B cell (primary cell): ENCODE measurements around the gene FRMD4A. TPM values are rescaled to one million over a fixed set of nuclear protein-coding genes. Genes with fewer than 3 reads are reported as not detected.
A peak's percentile ranks its signal among the peaks of the same experiment; 100 is the strongest.

Source experiments
- ATAC-seq: fragments of 200-7000 bp; cut with Tn5 transposase; one replicate; pipeline ENCODE4 v1.10.0; 2021; ENCODE audit warnings: low read depth, mild to moderate bottlenecking, moderate number of reproducible peaks, moderate library complexity
- CTCF ChIA-PET: fragments of 350-600 bp; sonication (Branson Sonifier 250); formaldehyde crosslinking; loops from one replicate; lab custom pipeline; 2021; ENCODE audit warnings: antibody characterized with exemption, inconsistent platforms; lab: Charles Lee
- POLR2A ChIA-PET: fragments of 350-600 bp; sonication (Branson Sonifier 250); formaldehyde crosslinking; loops from one replicate; lab custom pipeline; 2021; ENCODE audit warnings: antibody characterized with exemption; lab: Charles Lee
- DNase-seq: peaks from one replicate; pipeline ENCODE4 v3.0.0; 2013
- H2AFZ ChIP-seq: 2 replicates; pipeline ENCODE4 v1.6.1; 2012; ENCODE audit warnings: mild to moderate bottlenecking, low read depth, low read length; ENCODE audit not compliant: insufficient read depth, poor library complexity, severe bottlenecking
- H3K27ac ChIP-seq, 2 donors: 1 replicate in 1 of 2; 2 replicates in 1 of 2; pipeline ENCODE4 v1.5.1; 2012 to 2013; ENCODE audit warnings: low read length in 2 of 2, mild to moderate bottlenecking in 2 of 2, moderate library complexity in 1 of 2
- H3K27me3 ChIP-seq, 4 experiments: fragments of 200-600 bp in 1 of 4; sonication (generic) in 1 of 4; replicated peaks in 1 of 4; 1 replicate in 2 of 4; 2 replicates in 2 of 4; pipeline versions ENCODE4 v1.6.1 to v1.7.0; 2013 to 2016; ENCODE audit warnings: low read length in 3 of 4, mild to moderate bottlenecking in 2 of 4, mixed read lengths in 1 of 4, moderate library complexity in 1 of 4; ENCODE audit not compliant: insufficient read depth in 4 of 4, control insufficient read depth in 3 of 4; ENCODE audit errors: control extremely low read depth in 1 of 4
- H3K36me3 ChIP-seq, 2 experiments: replicated peaks in 1 of 2; 1 replicate in 1 of 2; 2 replicates in 1 of 2; pipeline versions ENCODE4 v1.6.1 to v1.7.1; 2013; ENCODE audit warnings: low read length in 1 of 2; ENCODE audit not compliant: insufficient read depth in 2 of 2, control insufficient read depth in 1 of 2; ENCODE audit errors: control extremely low read depth in 1 of 2, extremely low read depth in 1 of 2
- H3K4me1 ChIP-seq, 2 donors: fragments of 200-600 bp in 1 of 2; sonication (generic) in 1 of 2; 1 replicate in 1 of 2; 2 replicates in 1 of 2; pipeline versions ENCODE4 v1.5.1 to v1.6.1; 2013 to 2017; ENCODE audit warnings: low read length in 2 of 2; ENCODE audit not compliant: control insufficient read depth in 2 of 2, insufficient read depth in 2 of 2
- H3K4me2 ChIP-seq: replicated peaks from 2 replicates; pipeline ENCODE3; 2012; ENCODE audit warnings: mild to moderate bottlenecking, low read depth, low read length; ENCODE audit not compliant: poor library complexity, severe bottlenecking
- H3K4me3 ChIP-seq, 5 experiments: fragments of 200-600 bp in 1 of 5; sonication (generic) in 1 of 5; 1 replicate in 3 of 5; 2 replicates in 2 of 5; pipeline versions ENCODE4 v1.5.1 to v1.7.0; 2011 to 2016; ENCODE audit warnings: low read length in 4 of 5, mild to moderate bottlenecking in 4 of 5, low read depth in 2 of 5, control low read depth in 1 of 5, moderate library complexity in 1 of 5; ENCODE audit not compliant: insufficient read depth in 1 of 5; ENCODE audit errors: control extremely low read depth in 1 of 5, extremely low read depth in 1 of 5
- H3K79me2 ChIP-seq: fragments of 200-600 bp; sonication (generic); one replicate; pipeline ENCODE4 v1.6.0; 2016; ENCODE audit warnings: low read length; ENCODE audit not compliant: control insufficient read depth, insufficient read depth
- H3K9ac ChIP-seq: fragments of 200-600 bp; sonication (generic); 2 replicates; pipeline ENCODE4 v1.6.1; 2017; ENCODE audit warnings: mild to moderate bottlenecking, low read length, moderate library complexity
- H3K9me3 ChIP-seq, 3 donors: one replicate each; pipeline versions ENCODE4 v1.6.1 to v1.7.1; 2013; ENCODE audit warnings: low read length in 2 of 3; ENCODE audit not compliant: control insufficient read depth in 2 of 3, insufficient read depth in 1 of 3; ENCODE audit errors: control extremely low read depth in 1 of 3
- H4K20me1 ChIP-seq: 2 replicates; pipeline ENCODE4 v1.6.0; 2012; ENCODE audit warnings: mild to moderate bottlenecking, low read length; ENCODE audit not compliant: insufficient read depth, control insufficient read depth, poor library complexity, severe bottlenecking
- H3K27ac Mint-ChIP-seq: one replicate; pipeline ENCODE4 v1.8.0; 2021; ENCODE audit warnings: mixed read lengths
- H3K27me3 Mint-ChIP-seq: one replicate; pipeline ENCODE4 v1.8.0; 2021; ENCODE audit warnings: mixed read lengths
- H3K4me1 Mint-ChIP-seq: one replicate; pipeline ENCODE4 v1.8.0; 2021; ENCODE audit warnings: mixed read lengths
- H3K4me3 Mint-ChIP-seq: one replicate; pipeline ENCODE4 v1.8.0; 2021; ENCODE audit warnings: mixed read lengths
- H3K9me3 Mint-ChIP-seq: one replicate; pipeline ENCODE4 v1.8.0; 2022; ENCODE audit warnings: mixed read lengths; ENCODE audit not compliant: insufficient read depth
- EZH2 ChIP-seq: IDR thresholded peaks from 2 replicates; pipeline ENCODE4 v1.6.1; 2012; ENCODE audit warnings: borderline replicate concordance, low read depth, mild to moderate bottlenecking, moderate library complexity, low read length; ENCODE audit not compliant: insufficient read depth, poor library complexity, severe bottlenecking
- WGBS: methylation state at CpG from one replicate; pipeline ENCODE4 v1.1.5; 2013; ENCODE audit warnings: missing lambda C conversion rate; ENCODE audit not compliant: insufficient coverage; 5-methylcytosine and 5-hydroxymethylcytosine counted together
- intact Hi-C: fragments of 100-400 bp; cut with micrococcal nuclease; formaldehyde crosslinking; loops from one replicate; pipeline ENCODE4 v1.10.0; 2022
- polyA plus RNA-seq: library from polyadenylated mRNA; depleted of rRNA; stranded (reverse); fragments of >200 nt; gene quantifications from 2 replicates; pipeline ENCODE4 v1.2.3, GENCODE V29; 2012
- total RNA-seq, 2 donors: library from RNA; stranded (reverse); fragments of 120-200 nt in 1 of 2; gene quantifications; 1 replicate in 1 of 2; 2 replicates in 1 of 2; pipeline versions ENCODE4 v1.2.3 to v1.2.4, GENCODE V29; 2013 to 2022
- TF ChIP-seq, protein P1 (sequence below): fragments of 200-600 bp; IDR thresholded peaks from one replicate; pipeline ENCODE4 v1.8.0; 2022; ENCODE audit warnings: antibody characterized with exemption, mild to moderate bottlenecking

FRMD4A gene
- total and polyA plus RNA-seq, 2 donors (not counting 1 experiment from before 2014, with no cell fraction given) = 0.76 to 3.4 TPM

DNA sequence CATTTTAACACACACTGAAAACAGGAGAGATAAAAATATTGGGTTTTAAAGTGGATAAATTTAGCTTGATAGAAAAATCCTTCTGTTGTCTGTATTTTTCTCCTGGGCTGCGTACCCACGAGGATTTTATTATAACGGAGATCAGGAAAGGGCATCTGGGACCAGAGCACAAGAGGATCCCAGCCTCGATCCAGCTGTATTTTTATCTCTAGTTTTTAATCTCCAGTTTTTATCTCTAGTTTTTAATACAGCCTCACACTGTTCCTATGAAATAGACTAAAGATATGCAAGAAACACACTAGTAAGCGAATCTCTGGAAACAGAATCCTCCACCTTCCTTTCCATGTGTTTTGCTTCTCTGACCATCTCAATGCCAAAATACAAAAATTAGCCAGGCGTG is 295.2 kb downstream of the FRMD4A start:
- peaks cover 6 to 7% of the 10 kb centered on the region in 2 donors for H3K4me1 ChIP-seq
- Mint-ChIP-seq H3K4me1 (peaks cover 2% of the 10 kb centered on the region), H3K9me3 (no peaks in the 10 kb centered on the region), H3K4me3 (no peak overlapping the region), H3K27ac (no peak overlapping the region), H3K27me3 (peaks cover 23% of the 10 kb centered on the region)
- H3K4me3 ChIP-seq = no peak overlapping the region
- H3K4me2 ChIP-seq = no peak overlapping the region
- ChIA-PET POLR2A (interaction anchor here (0.7 kb wide), 1 partner anchor 163 kb away, joined by 4 read pairs; no protein-coding TSS in a partner anchor), CTCF (interaction anchor here (0.7 kb wide), 2 partner anchors 9 to 68 kb away, joined by 3 to 4 read pairs; no protein-coding TSS in a partner anchor)
- peaks cover 0 to 15% (median 0%) of the 10 kb centered on the region in 4 experiments for H3K27me3 ChIP-seq
- TF ChIP-seq EZH2 = no peak
- no peaks in the 10 kb centered on the region for H4K20me1 ChIP-seq
- H3K27ac ChIP-seq = no peak overlapping the region
- no peaks in the 10 kb centered on the region for H3K36me3 ChIP-seq
- H3K79me2 ChIP-seq = no peaks in the 10 kb centered on the region
- ATAC-seq (no peak), DNase-seq (no peak)
- intact Hi-C loops = no loop called here
- WGBS = 100% methylated on average over 1 of the region's 6 CpGs
- H2AFZ ChIP-seq = no peak overlapping the region
- peaks cover 0 to 7% (median 0%) of the 10 kb centered on the region in 3 donors for H3K9me3 ChIP-seq
- no peak overlapping the region for H3K9ac ChIP-seq

DNA sequence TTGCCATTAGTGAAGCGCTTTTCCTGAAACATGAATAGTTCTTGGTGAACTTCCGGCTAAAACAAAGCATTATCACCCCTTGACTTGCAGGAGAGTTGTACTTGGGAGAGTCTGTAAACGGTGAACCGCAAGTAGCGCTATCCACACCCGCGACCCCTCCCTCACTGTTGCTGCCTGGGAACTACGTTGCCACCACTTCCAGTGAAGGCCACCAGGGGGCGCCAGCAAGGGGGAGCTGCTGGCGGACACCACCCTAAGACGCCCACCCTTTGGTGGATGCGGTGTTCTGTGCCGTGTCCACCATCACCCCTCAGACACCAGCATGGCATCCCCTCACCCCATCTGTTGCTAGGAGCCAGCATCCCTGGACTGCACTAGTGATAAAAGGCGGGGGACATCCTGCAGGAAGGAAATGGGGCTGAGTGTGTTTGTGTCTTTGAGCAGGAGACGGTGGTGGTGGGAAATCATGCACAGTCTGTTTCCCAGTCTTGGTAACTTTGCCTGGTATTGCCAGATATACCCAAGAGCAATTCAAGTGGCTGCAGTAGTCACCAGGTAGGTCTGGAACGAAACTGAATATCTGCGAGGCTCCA is 298.2 kb downstream of the FRMD4A start:
- TF ChIP-seq EZH2 = no peak
- TF ChIP-seq, protein P1, sequence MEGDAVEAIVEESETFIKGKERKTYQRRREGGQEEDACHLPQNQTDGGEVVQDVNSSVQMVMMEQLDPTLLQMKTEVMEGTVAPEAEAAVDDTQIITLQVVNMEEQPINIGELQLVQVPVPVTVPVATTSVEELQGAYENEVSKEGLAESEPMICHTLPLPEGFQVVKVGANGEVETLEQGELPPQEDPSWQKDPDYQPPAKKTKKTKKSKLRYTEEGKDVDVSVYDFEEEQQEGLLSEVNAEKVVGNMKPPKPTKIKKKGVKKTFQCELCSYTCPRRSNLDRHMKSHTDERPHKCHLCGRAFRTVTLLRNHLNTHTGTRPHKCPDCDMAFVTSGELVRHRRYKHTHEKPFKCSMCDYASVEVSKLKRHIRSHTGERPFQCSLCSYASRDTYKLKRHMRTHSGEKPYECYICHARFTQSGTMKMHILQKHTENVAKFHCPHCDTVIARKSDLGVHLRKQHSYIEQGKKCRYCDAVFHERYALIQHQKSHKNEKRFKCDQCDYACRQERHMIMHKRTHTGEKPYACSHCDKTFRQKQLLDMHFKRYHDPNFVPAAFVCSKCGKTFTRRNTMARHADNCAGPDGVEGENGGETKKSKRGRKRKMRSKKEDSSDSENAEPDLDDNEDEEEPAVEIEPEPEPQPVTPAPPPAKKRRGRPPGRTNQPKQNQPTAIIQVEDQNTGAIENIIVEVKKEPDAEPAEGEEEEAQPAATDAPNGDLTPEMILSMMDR = peak; percentile 69
- whole genome bisulfite sequencing = 36% methylated on average over 12 of the region's 17 CpGs

More for the DNA sequence above, 298.2 kb downstream of the FRMD4A start:
- H3K27ac Mint-ChIP-seq = no peak overlapping the region
- Histone ChIP-seq H3K27me3 (peaks cover 0 to 24% (median 2%) of the 10 kb centered on the region in 4 experiments), H2AFZ (no peak overlapping the region), H4K20me1 (no peaks in the 10 kb centered on the region), H3K9me3 (peaks cover 0 to 7% (median 0%) of the 10 kb centered on the region in 3 donors), H3K79me2 (no peaks in the 10 kb centered on the region), H3K27ac (no peak overlapping the region), H3K4me1 (peaks cover 5 to 7% of the 10 kb centered on the region in 2 donors), H3K4me2 (peak overlapping the region; percentile 26), H3K4me3 (no peak overlapping the region), H3K36me3 (no peaks in the 10 kb centered on the region), H3K9ac (no peak overlapping the region)
- DNase-seq = peak; percentile 50
- intact Hi-C loops = no loop called here
- POLR2A ChIA-PET = no interaction called here
- no peak for ATAC-seq
- CTCF ChIA-PET = interaction anchor here (1.6 kb wide), 1 partner anchor 11 kb away, joined by 4 read pairs; no protein-coding TSS in a partner anchor
- H3K4me3 Mint-ChIP-seq = no peak overlapping the region
- H3K9me3 Mint-ChIP-seq = no peaks in the 10 kb centered on the region
- peaks cover 2% of the 10 kb centered on the region for H3K4me1 Mint-ChIP-seq
- H3K27me3 Mint-ChIP-seq = peaks cover 41% of the 10 kb centered on the region
